Myocyte (in vitro differentiated cells): ENCODE results near the gene EFEMP2. TPM values are rescaled to one million over a fixed set of nuclear protein-coding genes. Genes with fewer than 3 reads are reported as not detected.

Source experiments
- DNase-seq: peaks from one replicate; pipeline ENCODE4 v3.0.0-alpha.2; 2012; ENCODE audit warnings: low read depth
- total RNA-seq: library from RNA; depleted of rRNA; stranded (reverse); fragments of >200 nt; gene quantifications from 2 replicates; pipeline ENCODE4 v1.2.3, GENCODE V29; 2014

Gene EFEMP2
- total RNA-seq, 1 donor from 2014 or later, result 124 TPM

DNA sequence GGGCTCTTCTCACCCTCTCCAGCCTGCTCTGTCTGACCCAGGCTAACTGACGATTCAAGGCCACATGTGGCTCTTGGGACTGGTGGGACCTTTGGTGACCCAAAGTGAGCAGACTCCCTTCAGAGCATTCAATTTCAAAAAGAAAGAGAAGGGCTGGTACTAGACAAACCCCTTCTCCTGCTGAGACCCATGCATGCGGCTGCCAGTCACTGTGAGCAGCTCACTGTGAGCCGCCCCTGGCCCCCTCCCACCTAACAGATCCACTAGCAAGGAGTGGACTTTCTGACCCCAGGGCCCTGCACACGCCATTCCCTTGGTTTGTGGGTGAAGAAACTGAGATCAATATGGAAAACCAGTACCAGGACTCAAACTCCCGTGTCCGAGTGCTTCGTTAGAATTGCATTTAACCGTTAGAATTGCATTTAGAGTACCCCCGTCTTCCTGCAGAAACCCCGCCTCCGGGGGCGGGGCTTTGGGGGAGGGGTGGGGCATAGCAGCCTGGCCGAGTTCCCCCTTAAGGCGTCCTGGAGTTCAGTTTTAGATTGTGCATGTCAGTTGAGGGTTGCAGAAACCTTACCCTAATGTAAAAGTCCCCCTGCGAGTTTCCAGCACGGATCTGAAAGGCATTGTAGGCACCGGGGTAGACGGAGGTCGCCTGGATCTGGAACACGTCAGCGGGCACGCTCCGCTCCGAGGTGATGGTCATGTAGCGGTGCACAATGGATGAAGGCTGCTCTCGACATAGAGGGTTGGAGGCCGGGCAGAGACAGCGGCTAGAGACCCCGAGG, 5.1 kb downstream of the EFEMP2 start:
- no peak for DNase-seq

DNA sequence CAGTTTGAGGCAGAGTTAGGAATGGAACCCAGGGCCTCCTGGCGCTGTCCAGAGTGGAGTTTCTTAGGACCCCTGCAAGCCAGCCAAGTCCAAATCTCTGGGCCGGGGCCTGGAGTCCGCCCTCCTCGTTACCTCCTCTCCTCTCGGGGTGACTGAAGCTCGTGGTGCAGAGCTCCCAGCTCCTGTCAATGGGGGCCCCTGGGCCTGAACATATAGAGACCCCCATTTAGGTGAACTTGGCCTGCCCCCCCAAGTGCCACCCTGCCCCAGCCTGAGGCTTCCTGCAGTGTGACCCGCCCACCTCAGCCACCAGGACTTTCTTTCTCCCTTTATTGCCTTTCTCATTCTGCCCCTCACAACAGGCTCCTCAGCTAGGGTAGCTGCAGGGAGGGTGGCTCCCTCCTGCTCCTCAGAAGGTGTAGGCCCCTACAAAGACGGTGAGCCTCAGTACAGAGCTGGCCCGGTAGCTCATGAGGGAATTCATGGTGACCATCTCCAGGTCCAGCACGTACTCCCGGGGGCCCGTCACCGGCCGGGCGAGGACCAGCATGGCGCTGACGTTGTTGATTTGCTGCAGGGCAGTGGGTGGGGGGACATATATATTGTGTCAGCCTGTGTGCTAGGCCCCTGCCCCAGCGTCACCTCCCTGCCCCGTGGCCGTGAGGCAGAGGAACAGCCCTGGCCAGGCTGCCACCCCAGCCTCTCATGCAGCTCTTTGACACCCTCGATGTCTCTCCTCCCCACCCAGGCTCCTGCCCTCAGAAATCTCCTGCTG, 5.9 kb downstream of the EFEMP2 start:
- no peak for DNase-seq

- no peak for DNase-seq
Measured at GRCh38 chr11:65865550-65866172, 6.9 kb downstream of the EFEMP2 start.

- no peak for DNase-seq
Measured at GRCh38 chr11:65864706-65865471, 7.7 kb downstream of the EFEMP2 start.

GRCh38 chr11:65863889-65864705, 8.5 kb downstream of the EFEMP2 start:
- DNase-seq, result no peak

- DNase-seq, result no peak
Measured at GRCh38 chr11:65862941-65863888, 9.4 kb downstream of the EFEMP2 start.

- no peak for DNase-seq
Measured at GRCh38 chr11:65862191-65862735, 10.3 kb downstream of the EFEMP2 start.

DNA sequence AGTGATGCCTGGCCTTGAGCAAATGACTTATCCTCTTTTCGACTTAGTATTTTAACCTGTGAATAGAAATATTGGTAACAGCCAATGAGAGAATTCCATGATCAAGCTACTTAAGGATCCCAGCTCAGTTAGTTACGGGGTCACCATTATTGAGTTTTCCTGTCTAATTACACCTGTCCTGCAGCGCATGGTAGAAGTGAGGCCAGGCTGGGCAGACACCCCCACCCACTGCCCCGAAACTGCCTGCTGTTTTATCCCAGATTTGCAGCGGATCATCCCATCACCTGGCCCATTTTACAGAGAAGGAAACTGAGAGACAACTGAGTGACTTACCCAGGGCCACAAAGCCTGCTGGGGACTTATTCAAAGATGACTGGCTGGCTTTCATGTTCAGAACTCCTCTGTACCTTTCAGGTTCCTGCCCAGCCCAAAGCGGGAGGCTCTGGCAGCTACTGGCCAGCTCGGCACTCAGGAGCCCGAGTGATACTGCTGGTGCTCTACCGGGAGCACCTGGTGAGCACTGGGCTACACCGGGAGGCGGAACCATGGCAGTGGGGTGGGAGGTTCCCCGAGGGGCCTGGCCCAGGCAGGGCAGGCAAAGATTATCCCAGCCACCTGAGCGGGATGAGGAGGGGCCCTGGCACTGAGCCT, 10.9 kb downstream of the EFEMP2 start:
- DNase-seq, result no peak

DNA sequence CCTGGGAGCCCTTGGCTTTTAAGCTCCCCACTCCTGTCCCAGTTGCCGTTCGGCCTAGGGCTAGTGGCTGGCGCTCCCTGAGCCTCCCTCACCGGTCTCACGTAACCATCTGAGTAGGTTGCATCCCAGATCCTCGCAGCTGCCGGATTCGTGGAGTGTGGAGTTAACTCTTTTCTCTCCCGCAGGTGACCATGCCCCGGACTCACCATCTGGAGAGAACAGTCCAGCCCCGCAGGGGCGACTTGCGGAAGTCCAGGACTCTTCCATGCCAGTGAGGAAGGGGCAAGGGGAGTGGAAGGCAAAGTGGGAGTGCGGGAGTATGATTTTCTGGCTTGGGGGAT, 11.5 kb downstream of the EFEMP2 start:
- peak; percentile 22 for DNase-seq

GRCh38 chr11:65860278-65861164, 12.1 kb downstream of the EFEMP2 start, which contains the start of gene MUS81:
TSS of gene MUS81 (plus strand) at chr11:65860433. CDS start at chr11:65860754, 321 bp downstream.
- peak; percentile 99 for DNase-seq

DNA sequence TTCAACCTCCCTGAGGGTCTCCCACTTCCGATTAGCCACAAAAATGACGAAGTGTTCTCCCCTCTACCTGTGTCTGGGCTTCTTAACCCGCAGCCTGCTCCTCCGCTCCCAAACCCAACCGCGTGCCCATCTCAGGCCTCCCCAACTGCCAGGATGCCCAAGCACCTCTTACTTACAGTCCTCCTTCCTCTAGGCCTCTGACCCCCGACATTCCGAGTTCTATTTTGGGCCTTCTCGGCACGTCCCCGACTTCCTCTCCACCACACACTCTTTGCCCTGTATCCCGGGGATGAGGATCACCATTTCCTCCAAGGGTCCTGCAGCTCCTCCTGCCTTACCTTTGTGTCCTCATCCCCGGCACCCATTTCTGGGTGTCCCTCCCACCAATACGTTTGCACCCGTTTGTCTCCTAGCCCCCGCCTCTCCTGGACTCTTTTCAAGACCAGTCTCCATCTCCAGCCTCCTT, 12.8 kb downstream of the EFEMP2 start:
- no peak for DNase-seq

- DNase-seq, result peak; percentile 99
Measured at GRCh38 chr11:65859095-65859811, 13.3 kb downstream of the EFEMP2 start.

DNA sequence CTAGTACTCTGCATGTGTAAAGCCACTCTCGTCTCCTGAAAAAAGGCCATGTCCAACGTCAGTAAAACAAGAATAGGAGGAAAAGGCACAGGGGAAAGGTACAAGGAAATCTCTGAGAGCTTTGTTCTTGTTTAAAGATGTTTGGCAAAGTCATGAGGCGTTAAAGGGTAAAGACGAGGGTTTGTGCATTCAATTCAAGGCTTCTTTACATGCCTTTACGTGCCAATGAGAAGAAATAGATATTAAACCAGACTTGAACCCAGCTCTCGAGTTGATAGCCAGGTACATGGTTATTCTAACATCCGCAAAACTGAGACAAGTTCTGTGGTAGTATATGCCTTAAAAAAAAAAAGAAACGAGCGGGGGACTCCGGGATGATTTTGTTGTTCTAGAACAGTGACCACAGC, 13.9 kb downstream of the EFEMP2 start:
- no peak for DNase-seq

DNA sequence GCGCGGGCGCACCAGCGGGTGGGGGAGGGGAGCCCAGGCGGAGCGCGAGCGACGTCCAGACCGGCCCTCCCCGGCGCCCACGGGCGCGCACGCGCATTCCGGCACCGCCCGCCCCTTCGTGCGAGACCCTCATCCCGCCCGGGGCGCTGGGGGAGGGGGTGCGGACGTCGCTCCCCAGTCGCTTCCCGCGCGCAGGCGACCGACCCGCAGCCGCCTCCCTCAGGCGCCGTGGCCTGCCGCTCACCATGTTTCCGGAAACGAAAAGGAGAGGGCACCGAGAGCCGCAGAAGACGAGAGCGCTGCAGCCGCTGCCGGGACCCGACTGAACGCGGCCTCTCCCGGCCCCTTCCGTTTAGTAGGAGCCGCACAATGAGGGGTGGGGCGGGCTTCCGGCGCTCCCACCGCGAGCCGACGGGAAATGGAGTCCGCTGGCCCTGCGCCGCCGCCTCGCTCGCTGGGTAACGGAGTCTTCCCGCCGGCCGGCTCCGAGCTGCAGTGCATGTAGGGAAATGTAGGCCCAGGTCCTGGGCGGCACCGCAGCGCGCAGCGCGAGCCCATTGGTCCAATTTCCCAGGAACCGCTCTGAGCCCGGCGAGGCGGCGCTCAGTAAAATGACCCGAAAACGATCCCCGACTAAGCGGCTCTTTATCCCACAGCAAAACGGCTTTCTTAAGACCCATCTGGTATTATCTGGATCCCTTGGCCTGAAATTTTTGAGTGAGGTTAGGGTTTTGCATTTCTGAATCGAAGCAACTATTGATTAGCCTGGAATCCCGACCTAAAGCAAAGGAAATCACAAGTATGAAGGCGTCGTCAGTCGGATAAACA, 14.5 kb downstream of the EFEMP2 start, which contains the start of gene CFL1:
TSS of gene CFL1 (minus strand) at position 328 of the 828 bp plus-strand sequence. CDS start at position 247, 81 bp downstream.
- DNase-seq, result peak; percentile 98

DNA sequence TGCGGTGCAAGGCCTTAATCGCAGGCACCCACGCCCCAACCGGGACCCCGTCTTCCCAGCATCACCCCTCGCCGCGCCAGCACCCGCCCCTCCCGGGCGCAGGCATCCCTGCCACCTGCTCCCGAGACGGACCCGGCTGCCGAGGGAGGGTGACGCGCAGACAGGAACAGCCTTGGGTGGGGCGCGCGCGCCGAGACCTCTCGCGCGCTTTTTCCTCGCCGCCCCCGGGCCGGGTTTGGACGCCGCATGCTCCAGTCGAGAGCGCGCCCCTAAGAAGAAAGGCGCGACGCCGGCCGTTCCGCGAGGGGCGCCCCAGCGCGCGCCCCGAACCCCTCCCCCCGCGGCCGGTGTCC, 15.1 kb downstream of the EFEMP2 start:
- DNase-seq, result peak; percentile 44
